Measurements from ENCODE around the gene ADAMTS6. TPM values are rescaled to one million over a fixed set of nuclear protein-coding genes. Genes with fewer than 3 reads are reported as not detected.

ADAMTS6 gene
- total RNA-seq, 4 donors from 2014 or later = 2.9 to 16.5 (median 7.3) TPM

DNA sequence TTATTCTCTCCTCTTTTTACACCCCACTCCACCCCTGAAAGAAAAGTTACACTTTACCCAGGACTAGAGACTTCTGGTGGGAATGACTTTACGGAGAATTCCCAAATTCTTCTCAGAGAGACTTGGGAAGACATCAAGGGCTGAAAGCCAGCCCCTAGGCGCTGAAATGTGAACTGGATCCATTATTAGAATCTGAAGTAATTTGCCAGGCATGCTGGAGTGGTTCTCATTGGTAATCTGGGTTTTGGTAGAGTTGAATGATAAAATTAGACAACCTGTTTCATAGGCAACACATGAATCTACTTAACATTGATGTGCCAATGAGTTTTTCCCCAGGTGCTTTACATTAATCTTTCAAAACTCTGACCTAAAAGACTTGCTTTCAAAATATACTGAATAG is 324.8 kb downstream of the ADAMTS6 start:
- H3K4me3 ChIP-seq = no peak overlapping the region
- TF ChIP-seq, protein P1, sequence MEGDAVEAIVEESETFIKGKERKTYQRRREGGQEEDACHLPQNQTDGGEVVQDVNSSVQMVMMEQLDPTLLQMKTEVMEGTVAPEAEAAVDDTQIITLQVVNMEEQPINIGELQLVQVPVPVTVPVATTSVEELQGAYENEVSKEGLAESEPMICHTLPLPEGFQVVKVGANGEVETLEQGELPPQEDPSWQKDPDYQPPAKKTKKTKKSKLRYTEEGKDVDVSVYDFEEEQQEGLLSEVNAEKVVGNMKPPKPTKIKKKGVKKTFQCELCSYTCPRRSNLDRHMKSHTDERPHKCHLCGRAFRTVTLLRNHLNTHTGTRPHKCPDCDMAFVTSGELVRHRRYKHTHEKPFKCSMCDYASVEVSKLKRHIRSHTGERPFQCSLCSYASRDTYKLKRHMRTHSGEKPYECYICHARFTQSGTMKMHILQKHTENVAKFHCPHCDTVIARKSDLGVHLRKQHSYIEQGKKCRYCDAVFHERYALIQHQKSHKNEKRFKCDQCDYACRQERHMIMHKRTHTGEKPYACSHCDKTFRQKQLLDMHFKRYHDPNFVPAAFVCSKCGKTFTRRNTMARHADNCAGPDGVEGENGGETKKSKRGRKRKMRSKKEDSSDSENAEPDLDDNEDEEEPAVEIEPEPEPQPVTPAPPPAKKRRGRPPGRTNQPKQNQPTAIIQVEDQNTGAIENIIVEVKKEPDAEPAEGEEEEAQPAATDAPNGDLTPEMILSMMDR (IDR thresholded peaks at IDR 0.05) = no peak
- TF ChIP-seq EP300 (IDR thresholded peaks at IDR 0.05) (no peak), POLR2A (IDR thresholded peaks at IDR 0.05) (no peak)
- H3K27ac ChIP-seq = no peak overlapping the region
- DNase-seq (ENCODE audit: low spot score in 2 of 2) = no peak
- H3K4me1 ChIP-seq = no peaks in the 10 kb centered on the region
- H3K36me3 ChIP-seq = no peaks in the 10 kb centered on the region
- no peaks in the 10 kb centered on the region for H3K27me3 ChIP-seq
- 74 to 85% methylated on average over 2 of the region's 2 CpGs for WGBS, 2 donors
- H3K9me3 ChIP-seq = no peaks in the 10 kb centered on the region

DNA sequence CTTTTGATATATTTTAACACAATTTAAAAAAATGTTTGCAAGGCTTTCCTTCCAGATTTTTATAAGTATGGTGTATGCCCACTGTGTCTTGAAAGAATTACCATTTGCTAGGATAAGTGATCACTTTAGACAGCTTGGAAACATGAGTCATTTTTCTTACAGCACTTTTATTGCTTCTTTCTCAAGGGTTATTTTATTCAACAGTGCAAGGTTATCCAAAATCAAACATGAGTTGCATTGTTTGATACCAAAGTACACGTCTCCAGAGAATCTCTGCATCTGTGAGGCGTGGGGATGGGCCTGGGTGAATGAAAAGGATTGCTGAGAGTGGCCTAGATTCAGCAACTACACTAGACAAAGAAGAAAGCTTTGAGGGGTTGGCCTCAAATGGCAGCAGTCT is 329.6 kb downstream of the ADAMTS6 start:
- Histone ChIP-seq H3K9me3 (no peaks in the 10 kb centered on the region), H3K4me3 (no peak overlapping the region), H3K27ac (no peak overlapping the region), H3K27me3 (no peaks in the 10 kb centered on the region), H3K4me1 (no peaks in the 10 kb centered on the region), H3K36me3 (no peaks in the 10 kb centered on the region)
- no peak for DNase-seq (ENCODE audit: low spot score in 2 of 2)
- no peak for TF ChIP-seq EP300 (IDR thresholded peaks at IDR 0.05)
- no peak for TF ChIP-seq POLR2A (IDR thresholded peaks at IDR 0.05)
- TF ChIP-seq, protein P1 (IDR thresholded peaks at IDR 0.05) = no peak
- 42 to 61% methylated on average over 2 of the region's 2 CpGs for WGBS, 2 donors

DNA sequence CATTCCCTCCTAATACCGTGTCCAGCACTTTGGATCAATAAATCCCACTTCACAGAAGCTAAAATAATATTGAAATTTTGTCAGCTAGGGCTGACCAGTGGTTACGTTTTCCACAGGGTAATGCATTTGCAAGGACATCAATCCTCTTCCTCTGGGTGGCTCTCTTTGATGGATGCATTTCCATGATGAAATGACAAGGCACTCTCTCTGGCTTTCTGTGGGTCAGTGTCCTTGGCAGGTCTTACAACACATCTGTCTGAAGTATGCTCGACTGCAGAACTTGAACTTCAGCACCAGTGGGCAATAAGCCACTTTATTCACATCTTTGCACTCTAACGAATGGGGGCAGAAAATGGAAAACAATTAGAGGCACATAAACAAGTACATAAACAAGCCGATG is 330.1 kb downstream of the ADAMTS6 start:
- peak in 1 of 2 donors; percentile 20 for DNase-seq (ENCODE audit: low spot score in 2 of 2)
- no peaks in the 10 kb centered on the region for H3K9me3 ChIP-seq
- TF ChIP-seq POLR2A (IDR thresholded peaks at IDR 0.05) (no peak), EP300 (IDR thresholded peaks at IDR 0.05) (no peak)
- TF ChIP-seq, protein P1 (IDR thresholded peaks at IDR 0.05) = no peak
- H3K4me3 ChIP-seq = no peak overlapping the region
- no peaks in the 10 kb centered on the region for H3K27me3 ChIP-seq
- H3K4me1 ChIP-seq = no peaks in the 10 kb centered on the region
- H3K27ac ChIP-seq = no peak overlapping the region
- no peaks in the 10 kb centered on the region for H3K36me3 ChIP-seq
- 63 to 70% methylated on average over 5 of the region's 5 CpGs for WGBS, 2 donors

DNA sequence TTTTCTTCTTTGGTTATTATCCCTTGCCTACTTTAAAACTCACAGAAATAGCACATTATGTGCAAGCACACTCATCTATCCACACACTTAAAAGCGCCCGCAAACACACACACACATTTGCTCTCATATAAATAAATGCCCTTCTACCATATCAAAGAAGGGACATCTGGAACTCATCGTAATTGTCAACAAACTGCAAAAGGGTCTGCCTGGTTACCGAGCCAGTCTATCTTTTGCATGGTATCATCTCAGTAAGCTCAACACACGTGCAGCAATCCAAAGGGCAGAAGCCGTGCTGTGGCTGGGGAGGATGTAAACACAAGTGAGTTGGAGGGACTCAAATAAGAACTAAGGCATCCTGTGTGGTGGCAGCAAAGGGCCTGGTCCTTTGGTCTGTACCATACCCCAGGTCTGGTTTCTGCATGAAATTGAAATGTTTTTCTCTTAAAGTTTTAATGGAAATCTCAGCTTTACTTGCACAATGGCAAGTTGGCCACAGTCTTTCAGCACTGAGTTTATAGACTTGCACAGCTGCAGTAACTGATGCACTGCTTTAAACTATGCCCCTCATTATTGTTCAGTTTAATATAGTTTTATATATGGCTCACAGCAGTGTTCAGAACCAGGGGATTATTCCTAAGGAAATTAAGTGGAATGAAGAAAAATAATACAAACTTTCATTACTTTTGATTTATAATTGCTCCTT is 331.0 kb downstream of the ADAMTS6 start:
- no peak overlapping the region for H3K4me3 ChIP-seq
- H3K9me3 ChIP-seq = no peaks in the 10 kb centered on the region
- WGBS, 2 donors = 79 to 91% methylated on average over 6 of the region's 6 CpGs
- no peaks in the 10 kb centered on the region for H3K36me3 ChIP-seq
- no peak for TF ChIP-seq EP300 (IDR thresholded peaks at IDR 0.05)
- TF ChIP-seq POLR2A (IDR thresholded peaks at IDR 0.05) = no peak
- TF ChIP-seq, protein P1 (IDR thresholded peaks at IDR 0.05) = no peak
- no peak overlapping the region for H3K27ac ChIP-seq
- H3K27me3 ChIP-seq = no peaks in the 10 kb centered on the region
- DNase-seq (ENCODE audit: low spot score in 2 of 2) = no peak
- no peaks in the 10 kb centered on the region for H3K4me1 ChIP-seq

DNA sequence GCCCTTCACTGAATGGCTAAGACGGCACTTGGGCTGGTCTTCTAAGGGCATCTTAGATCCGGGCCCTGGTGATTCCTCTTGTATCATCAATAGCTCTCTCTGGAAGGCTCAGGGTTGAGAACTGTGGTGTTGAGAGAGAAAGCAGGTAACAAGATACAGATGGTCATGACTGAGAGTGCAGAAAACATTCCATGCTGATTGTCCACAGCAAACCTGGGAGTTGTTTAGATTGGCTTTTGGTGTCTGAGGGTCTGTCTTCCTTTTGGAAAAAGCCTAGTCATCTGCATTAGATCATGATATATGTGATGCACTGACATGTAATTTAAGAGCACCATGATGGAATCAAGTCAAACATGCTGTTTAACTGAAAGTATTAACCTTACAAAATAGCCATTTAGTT is 331.9 kb downstream of the ADAMTS6 start:
- no peak overlapping the region for H3K4me3 ChIP-seq
- TF ChIP-seq, protein P1 (IDR thresholded peaks at IDR 0.05) = no peak
- TF ChIP-seq EP300 (IDR thresholded peaks at IDR 0.05) (no peak), POLR2A (IDR thresholded peaks at IDR 0.05) (no peak)
- H3K9me3 ChIP-seq = no peaks in the 10 kb centered on the region
- no peaks in the 10 kb centered on the region for H3K27me3 ChIP-seq
- H3K27ac ChIP-seq = no peak overlapping the region
- no peaks in the 10 kb centered on the region for H3K4me1 ChIP-seq
- H3K36me3 ChIP-seq = no peaks in the 10 kb centered on the region
- WGBS, 2 donors = 93 to 95% methylated on average over 2 of the region's 2 CpGs
- no peak for DNase-seq (ENCODE audit: low spot score in 2 of 2)

Measured in tibial nerve (tissue), 4 donors.